H1 (cell line): ENCODE data around the gene SCMH1. TPM values are rescaled to one million over a fixed set of nuclear protein-coding genes. Genes with fewer than 3 reads are reported as not detected.
A peak's percentile ranks its signal among the peaks of the same experiment; 100 is the strongest.

ENCODE experiments used
- CREB1 ChIP-seq: IDR thresholded peaks from 2 replicates; pipeline ENCODE4 v1.6.1; 2012; ENCODE audit warnings: inconsistent platforms
- EGR1 ChIP-seq: IDR thresholded peaks from 2 replicates; pipeline ENCODE4 v1.6.1; 2011; ENCODE audit warnings: low read depth, low read length, borderline replicate concordance
- JUND ChIP-seq: IDR thresholded peaks from 2 replicates; pipeline ENCODE4 v1.6.1; 2011; ENCODE audit warnings: mild to moderate bottlenecking, improper control_type of control experiment, low read length
- KDM4A ChIP-seq: IDR thresholded peaks from one replicate; pipeline ENCODE4 v1.7.1; 2012; ENCODE audit warnings: low read depth, mild to moderate bottlenecking, moderate library complexity, low read length, inconsistent platforms; ENCODE audit not compliant: severe bottlenecking
- NRF1 ChIP-seq: IDR thresholded peaks from 2 replicates; pipeline ENCODE4 v1.6.1; 2011; ENCODE audit warnings: mild to moderate bottlenecking, low read depth, low read length, improper control_type of control experiment
- POU5F1 ChIP-seq: IDR thresholded peaks from 2 replicates; pipeline ENCODE4 v1.6.1; 2011; ENCODE audit warnings: low read depth, mild to moderate bottlenecking, low read length, moderate library complexity
- RBBP5 ChIP-seq: IDR thresholded peaks from 2 replicates; pipeline ENCODE4 v1.7.1; 2012; ENCODE audit warnings: low read depth, mild to moderate bottlenecking, inconsistent platforms, low read length, moderate library complexity, borderline replicate concordance
- SIN3A ChIP-seq, 2 experiments: IDR thresholded peaks in 1 of 2; conservative IDR thresholded peaks in 1 of 2; 2 replicates each; pipeline ENCODE4 v1.6.1; 2011 to 2012; ENCODE audit warnings: low read length in 2 of 2, improper control_type of control experiment in 1 of 2, low read depth in 1 of 2, mild to moderate bottlenecking in 1 of 2
- SP4 ChIP-seq: IDR thresholded peaks from 2 replicates; pipeline ENCODE4 v1.6.1; 2012; ENCODE audit warnings: low read length, inconsistent platforms
- SRF ChIP-seq: IDR thresholded peaks from 2 replicates; pipeline ENCODE4 v1.6.1; 2011; ENCODE audit warnings: mild to moderate bottlenecking, low read depth, low read length, moderate library complexity
- SUZ12 ChIP-seq: fragments of 200-600 bp; sonication (generic); IDR thresholded peaks from 2 replicates; pipeline ENCODE4 v1.6.1; 2012; ENCODE audit warnings: mild to moderate bottlenecking, inconsistent platforms, low read length, moderate library complexity, mixed read lengths
- TAF1 ChIP-seq: IDR thresholded peaks from 2 replicates; pipeline ENCODE4 v1.6.1; 2011; ENCODE audit warnings: mild to moderate bottlenecking, low read depth, low read length
- TBP ChIP-seq: IDR thresholded peaks from 2 replicates; pipeline ENCODE4 v1.6.1; 2011; ENCODE audit warnings: low read depth, low read length, improper control_type of control experiment
- polyA plus RNA-seq, 7 experiments: library from polyadenylated mRNA; depleted of rRNA in 3 of 7; stranded (reverse) in 5 of 7; unstranded in 2 of 7; fragments of >200 nt in 5 of 7; fragments of 200-250 nt in 2 of 7; gene quantifications; 1 replicate in 5 of 7; 2 replicates in 1 of 7; 4 replicates in 1 of 7; pipeline versions ENCODE4 v1.2.1 to v1.2.3, GENCODE V29; 2011 to 2013; ENCODE audit warnings: missing spikeins in 2 of 7, mixed read lengths in 2 of 7
- total RNA-seq: library from RNA; stranded (reverse); fragmentation: NEBNext Ultra II Directional; extraction: Animal tissue kit (Norgen Biotek cat#: 25700); gene quantifications from 2 replicates; pipeline ENCODE4 v1.2.1, GENCODE V29; 2021
- TF ChIP-seq, protein P1 (sequence below): IDR thresholded peaks from 2 replicates; pipeline ENCODE4 v1.6.1; 2012; ENCODE audit warnings: inconsistent platforms
- TF ChIP-seq, protein P2 (sequence below): IDR thresholded peaks from 2 replicates; pipeline ENCODE4 v1.6.1; 2012; ENCODE audit warnings: inconsistent platforms

Gene SCMH1
- total and polyA plus RNA-seq, 2 of the 8 experiments (the other 6 are each of a cell fraction or from before 2014, with no cell fraction given) = 16.6 to 30.7 TPM

DNA sequence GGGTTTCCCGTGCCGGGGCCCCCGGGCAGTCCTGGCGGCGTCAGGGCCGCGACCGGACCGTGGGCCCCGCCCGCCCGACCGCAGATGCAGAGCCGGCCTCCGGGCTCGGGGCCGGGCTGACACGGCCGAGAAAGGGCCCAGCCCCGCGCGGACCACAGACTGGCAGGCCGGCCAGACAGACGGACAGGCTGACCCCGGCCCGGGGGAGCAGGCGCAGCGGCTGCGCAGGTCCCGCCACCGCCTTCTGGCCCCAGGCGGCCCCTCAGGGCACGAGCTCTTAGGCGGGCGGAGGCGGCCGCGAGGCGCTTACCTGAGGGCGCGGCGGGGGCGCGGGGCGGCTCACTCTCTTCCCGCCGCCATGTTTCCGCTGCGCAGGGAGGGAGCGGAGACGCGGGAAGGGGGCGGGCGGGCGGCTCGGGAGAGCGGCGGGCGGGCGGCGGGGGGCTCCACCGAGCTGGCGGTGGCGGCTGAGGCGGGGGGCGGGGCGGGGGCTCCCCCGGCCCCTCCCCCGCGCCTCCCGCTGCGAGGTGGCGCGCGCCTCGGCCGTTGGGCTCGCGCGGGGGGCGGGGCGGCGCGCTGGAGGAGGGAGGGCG, at the start of gene SCMH1 (continued):
- no peak; a peak in 1 of 4 replicates for TF ChIP-seq SIN3A (conservative IDR thresholded peaks at IDR 0.05 in 1 of 2, IDR thresholded peaks at IDR 0.05 in 1 of 2; ENCODE audit: low read depth in 1 of 2, low read length in 2 of 2)
- no peak for TF ChIP-seq TAF1
- peak; percentile 17; the same call in 1 of the 2 replicates for TF ChIP-seq NRF1
- TF ChIP-seq, protein P1, sequence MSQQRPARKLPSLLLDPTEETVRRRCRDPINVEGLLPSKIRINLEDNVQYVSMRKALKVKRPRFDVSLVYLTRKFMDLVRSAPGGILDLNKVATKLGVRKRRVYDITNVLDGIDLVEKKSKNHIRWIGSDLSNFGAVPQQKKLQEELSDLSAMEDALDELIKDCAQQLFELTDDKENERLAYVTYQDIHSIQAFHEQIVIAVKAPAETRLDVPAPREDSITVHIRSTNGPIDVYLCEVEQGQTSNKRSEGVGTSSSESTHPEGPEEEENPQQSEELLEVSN = peak; percentile 26; the same call in 1 of the 2 replicates
- TF ChIP-seq TBP = no peak
- TF ChIP-seq SP4 = no peak
- TF ChIP-seq POU5F1 = no peak
- TF ChIP-seq RBBP5 = peak; percentile 12; the same call in 1 of the 2 replicates
- no peak for TF ChIP-seq SRF
- TF ChIP-seq KDM4A = peak; percentile 79
- TF ChIP-seq JUND = no peak
- no peak for TF ChIP-seq SUZ12
- TF ChIP-seq CREB1 = no peak
- TF ChIP-seq, protein P2, sequence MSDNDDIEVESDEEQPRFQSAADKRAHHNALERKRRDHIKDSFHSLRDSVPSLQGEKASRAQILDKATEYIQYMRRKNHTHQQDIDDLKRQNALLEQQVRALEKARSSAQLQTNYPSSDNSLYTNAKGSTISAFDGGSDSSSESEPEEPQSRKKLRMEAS = peak; percentile 29; the same call in 1 of the 2 replicates
- TF ChIP-seq EGR1 = no peak; the same call in 1 of the 2 replicates
- TF ChIP-seq, all 59 proteins: peak for 8
